Fibroblast of the conjunctiva (primary cell): ENCODE data around the gene GPR84.
A peak's percentile ranks its signal among the peaks of the same experiment; 100 is the strongest.

Experiments
- DNase-seq: peaks from one replicate; pipeline ENCODE4 v3.0.0-alpha.2; 2010; ENCODE audit warnings: low read depth

The GPR84 gene

GRCh38 chr12:54373649-54374561 is 9.6 kb upstream of the GPR84 start:
- DNase-seq = no peak

GRCh38 chr12:54372113-54372806 is 8.0 kb upstream of the GPR84 start:
- no peak for DNase-seq

GRCh38 chr12:54371328-54372112 is 7.2 kb upstream of the GPR84 start:
- DNase-seq = peak; percentile 56

GRCh38 chr12:54370171-54370730 is 6.0 kb upstream of the GPR84 start:
- DNase-seq = peak; percentile 72

- no peak for DNase-seq
Measured at GRCh38 chr12:54369597-54370131, 5.4 kb upstream of the GPR84 start.

- DNase-seq = peak; percentile 86
Measured at GRCh38 chr12:54368709-54369596, 4.7 kb upstream of the GPR84 start.

- no peak for DNase-seq
Measured at GRCh38 chr12:54368025-54368708, 3.9 kb upstream of the GPR84 start.

- DNase-seq = no peak
Measured at GRCh38 chr12:54363618-54364017, 668 bp downstream of the GPR84 start.

GRCh38 chr12:54363047-54363446 is 1.2 kb downstream of the GPR84 start:
- DNase-seq = no peak

GRCh38 chr12:54360717-54361456 is 3.4 kb downstream of the GPR84 start:
- peak; percentile 68 for DNase-seq

- DNase-seq = no peak
Measured at GRCh38 chr12:54359762-54360351, 4.4 kb downstream of the GPR84 start.

- DNase-seq = peak; percentile 99
Measured at GRCh38 chr12:54358945-54359761, 5.1 kb downstream of the GPR84 start.

- DNase-seq = no peak
Measured at GRCh38 chr12:54358191-54358944, 5.9 kb downstream of the GPR84 start.

GRCh38 chr12:54357506-54358190 is 6.6 kb downstream of the GPR84 start:
- DNase-seq = no peak

GRCh38 chr12:54356951-54357356 is 7.3 kb downstream of the GPR84 start:
- DNase-seq = no peak

- DNase-seq = no peak
Measured at GRCh38 chr12:54356228-54356627, 8.1 kb downstream of the GPR84 start.
